Suppressor macrophage (primary cell): ENCODE results near the gene GPX7.

Source experiments
- DNase-seq, 4 experiments: peaks; one replicate each; pipeline ENCODE4 v3.0.0-alpha.2; 2020 to 2022

Gene GPX7

GRCh38 chr1:52629667-52630066, 27.5 kb downstream of the GPX7 start:
- DNase-seq, result no peak

GRCh38 chr1:52631759-52632331, 29.7 kb downstream of the GPX7 start:
- peak in 3 of 4 experiments; percentile 31 to 45 (median 38) for DNase-seq

GRCh38 chr1:52632732-52633290, 30.6 kb downstream of the GPX7 start, which contains the start of gene SHISAL2A:
Gene SHISAL2A, plus strand, starts transcription at chr1:52633168. Its CDS starts 326 bp downstream, at chr1:52633494.
- DNase-seq, result peak in 3 of 4 experiments; percentile 12 to 43 (median 38)

GRCh38 chr1:52633291-52633754, 31.2 kb downstream of the GPX7 start:
- peak in 3 of 4 experiments; percentile 10 to 39 (median 37) for DNase-seq

- no peak for DNase-seq
These were observed 31.9 kb downstream of the GPX7 start for GRCh38 chr1:52634111-52634510.

- no peak for DNase-seq
These were observed 33.3 kb downstream of the GPX7 start for GRCh38 chr1:52635321-52636089.

- DNase-seq, result peak; percentile 38 to 61 (median 59)
These were observed 34.8 kb downstream of the GPX7 start for GRCh38 chr1:52636721-52637695.

- no peak for DNase-seq
These were observed 35.8 kb downstream of the GPX7 start for GRCh38 chr1:52637946-52638345.

- DNase-seq, result no peak
These were observed 38.5 kb downstream of the GPX7 start for GRCh38 chr1:52640697-52641096.

- peak in 3 of 4 experiments; percentile 30 to 40 (median 38) for DNase-seq
These were observed 39.1 kb downstream of the GPX7 start for GRCh38 chr1:52641307-52641706.

GRCh38 chr1:52645261-52645660, 43.1 kb downstream of the GPX7 start:
- no peak for DNase-seq

- no peak for DNase-seq
These were observed 49.7 kb downstream of the GPX7 start for GRCh38 chr1:52651904-52652303.

- no peak for DNase-seq
These were observed 51.2 kb downstream of the GPX7 start for GRCh38 chr1:52653207-52653849.

GRCh38 chr1:52654063-52654462, 51.9 kb downstream of the GPX7 start:
- DNase-seq, result no peak

GRCh38 chr1:52657702-52658101, 55.5 kb downstream of the GPX7 start:
- no peak for DNase-seq
